Spinal cord (tissue), 10 donors: ENCODE measurements around the gene LRRC39. TPM values are rescaled to one million over a fixed set of nuclear protein-coding genes. Genes with fewer than 3 reads are reported as not detected.

ENCODE experiments used
- DNase-seq, 6 donors: peaks; one replicate each; pipeline versions ENCODE4 v3.0.0 to v3.0.0-alpha.2; 2013 to 2015; ENCODE audit warnings: low spot score in 6 of 6, low read depth in 4 of 6
- H3K27ac ChIP-seq: one replicate; pipeline ENCODE4 v1.5.1; 2013; ENCODE audit warnings: low read depth, low read length, control low read depth
- H3K27me3 ChIP-seq: one replicate; pipeline ENCODE4 v1.6.1; 2013; ENCODE audit warnings: low read length; ENCODE audit not compliant: control insufficient read depth, insufficient read depth
- H3K36me3 ChIP-seq: one replicate; pipeline ENCODE4 v1.6.1; 2013; ENCODE audit warnings: low read length; ENCODE audit not compliant: control insufficient read depth, insufficient read depth
- H3K4me1 ChIP-seq: one replicate; pipeline ENCODE4 v1.6.1; 2013; ENCODE audit warnings: low read length; ENCODE audit not compliant: control insufficient read depth, insufficient read depth
- H3K4me3 ChIP-seq: one replicate; pipeline ENCODE4 v1.5.1; 2013; ENCODE audit warnings: low read depth, low read length, control low read depth
- H3K9me3 ChIP-seq: one replicate; pipeline ENCODE4 v1.6.1; 2013; ENCODE audit warnings: low read length; ENCODE audit not compliant: control insufficient read depth, insufficient read depth
- WGBS: methylation state at CpG from one replicate; pipeline ENCODE4 v1.1.5; 2013; ENCODE audit warnings: missing lambda C conversion rate; ENCODE audit not compliant: insufficient coverage; 5-methylcytosine and 5-hydroxymethylcytosine counted together
- polyA plus RNA-seq, 2 donors: library from polyadenylated mRNA; unstranded; fragments of 120-200 nt; gene quantifications; one replicate each; pipeline ENCODE4 v1.2.1, GENCODE V29; 2013; ENCODE audit not compliant: insufficient read length in 2 of 2
- total RNA-seq, 2 donors: library from RNA; depleted of rRNA in 1 of 2; stranded (reverse); fragments of 120-200 nt in 1 of 2; fragments of >200 nt in 1 of 2; gene quantifications; one replicate each; pipeline versions ENCODE4 v1.2.3 to v1.2.4, GENCODE V29; 2013 to 2014
- donor health status: healthy.

The LRRC39 gene
- total and polyA plus RNA-seq, 4 donors, result 4.1 to 7.3 (median 5.4) TPM

GRCh38 chr1:100164216-100164615 lies 13.8 kb downstream of the LRRC39 start:
- Histone ChIP-seq H3K36me3 (no peaks in the 10 kb centered on the region), H3K4me1 (no peaks in the 10 kb centered on the region), H3K9me3 (no peaks in the 10 kb centered on the region), H3K27me3 (no peaks in the 10 kb centered on the region), H3K27ac (peak overlapping the region; percentile 30), H3K4me3 (no peak overlapping the region)
- WGBS, result no CpG with 5 or more reads among the region's 2 CpGs
- DNase-seq, result peak in 4 of 6 donors; percentile 3 to 66 (median 30)

- no peak overlapping the region for H3K4me3 ChIP-seq
- DNase-seq, result no peak
- H3K36me3 ChIP-seq, result no peaks in the 10 kb centered on the region
- H3K4me1 ChIP-seq, result no peaks in the 10 kb centered on the region
- no peak overlapping the region for H3K27ac ChIP-seq
- H3K27me3 ChIP-seq, result no peaks in the 10 kb centered on the region
- H3K9me3 ChIP-seq, result no peaks in the 10 kb centered on the region
Observed at GRCh38 chr1:100162881-100163280, 15.2 kb downstream of the LRRC39 start.

- WGBS, result no CpG with 5 or more reads among the region's 4 CpGs
- H3K27ac ChIP-seq, result no peak overlapping the region
- peaks cover 5% of the 10 kb centered on the region for H3K36me3 ChIP-seq
- no peak for DNase-seq
- no peak overlapping the region for H3K4me3 ChIP-seq
- H3K9me3 ChIP-seq, result no peaks in the 10 kb centered on the region
- no peaks in the 10 kb centered on the region for H3K27me3 ChIP-seq
- H3K4me1 ChIP-seq, result no peaks in the 10 kb centered on the region
Observed at GRCh38 chr1:100152271-100152670, 25.8 kb downstream of the LRRC39 start.

- Histone ChIP-seq H3K4me3 (no peak overlapping the region), H3K4me1 (no peaks in the 10 kb centered on the region), H3K27me3 (no peaks in the 10 kb centered on the region), H3K36me3 (peaks cover 5% of the 10 kb centered on the region), H3K27ac (no peak overlapping the region), H3K9me3 (no peaks in the 10 kb centered on the region)
- DNase-seq, result no peak
- WGBS, result 61% methylated on average over 2 of the region's 2 CpGs
Observed at GRCh38 chr1:100151679-100152078, 26.4 kb downstream of the LRRC39 start.

GRCh38 chr1:100147875-100148274 lies 30.2 kb downstream of the LRRC39 start:
- Histone ChIP-seq H3K27me3 (no peaks in the 10 kb centered on the region), H3K36me3 (peaks cover 18% of the 10 kb centered on the region), H3K27ac (no peak overlapping the region), H3K4me3 (no peak overlapping the region), H3K9me3 (no peaks in the 10 kb centered on the region), H3K4me1 (no peaks in the 10 kb centered on the region)
- DNase-seq, result no peak
- 100% methylated on average over 2 of the region's 4 CpGs for WGBS

GRCh38 chr1:100146958-100147357 lies 31.1 kb downstream of the LRRC39 start:
- no peaks in the 10 kb centered on the region for H3K4me1 ChIP-seq
- peaks cover 18% of the 10 kb centered on the region for H3K36me3 ChIP-seq
- no peak overlapping the region for H3K4me3 ChIP-seq
- DNase-seq, result no peak
- H3K27me3 ChIP-seq, result no peaks in the 10 kb centered on the region
- H3K9me3 ChIP-seq, result no peaks in the 10 kb centered on the region
- no peak overlapping the region for H3K27ac ChIP-seq
- WGBS, result no CpG with 5 or more reads among the region's 1 CpG

GRCh38 chr1:100145116-100145515 lies 32.9 kb downstream of the LRRC39 start:
- DNase-seq, result no peak
- WGBS, result 96% methylated on average over 3 of the region's 3 CpGs
- peaks cover 17% of the 10 kb centered on the region for H3K36me3 ChIP-seq

GRCh38 chr1:100142343-100142742 lies 35.7 kb downstream of the LRRC39 start:
- no peak for DNase-seq
- 99% methylated on average over 3 of the region's 3 CpGs for WGBS
- Histone ChIP-seq H3K4me1 (no peaks in the 10 kb centered on the region), H3K27me3 (no peaks in the 10 kb centered on the region), H3K36me3 (peaks cover 18% of the 10 kb centered on the region), H3K9me3 (no peaks in the 10 kb centered on the region), H3K27ac (no peak overlapping the region), H3K4me3 (no peak overlapping the region)

More at GRCh38 chr1:100145116-100145515, 32.9 kb downstream of the LRRC39 start:
- no peaks in the 10 kb centered on the region for H3K4me1 ChIP-seq
- H3K27me3 ChIP-seq, result no peaks in the 10 kb centered on the region
- H3K9me3 ChIP-seq, result no peaks in the 10 kb centered on the region
- H3K27ac ChIP-seq, result no peak overlapping the region
- H3K4me3 ChIP-seq, result no peak overlapping the region

GRCh38 chr1:100141192-100141591 lies 36.9 kb downstream of the LRRC39 start:
- 100% methylated on average over 1 of the region's 4 CpGs for WGBS
- Histone ChIP-seq H3K9me3 (no peaks in the 10 kb centered on the region), H3K36me3 (peaks cover 18% of the 10 kb centered on the region), H3K27ac (no peak overlapping the region), H3K27me3 (no peaks in the 10 kb centered on the region), H3K4me1 (no peaks in the 10 kb centered on the region), H3K4me3 (no peak overlapping the region)
- no peak for DNase-seq

GRCh38 chr1:100137602-100138001 lies 40.5 kb downstream of the LRRC39 start:
- peaks cover 5% of the 10 kb centered on the region for H3K4me1 ChIP-seq
- H3K27ac ChIP-seq, result no peak overlapping the region
- H3K36me3 ChIP-seq, result peaks cover 9% of the 10 kb centered on the region
- no CpG with 5 or more reads among the region's 2 CpGs for WGBS
- no peaks in the 10 kb centered on the region for H3K9me3 ChIP-seq
- no peak for DNase-seq
- H3K27me3 ChIP-seq, result no peaks in the 10 kb centered on the region
- no peak overlapping the region for H3K4me3 ChIP-seq
